ENCODE data around the gene TSKU.

TSKU gene

DNA sequence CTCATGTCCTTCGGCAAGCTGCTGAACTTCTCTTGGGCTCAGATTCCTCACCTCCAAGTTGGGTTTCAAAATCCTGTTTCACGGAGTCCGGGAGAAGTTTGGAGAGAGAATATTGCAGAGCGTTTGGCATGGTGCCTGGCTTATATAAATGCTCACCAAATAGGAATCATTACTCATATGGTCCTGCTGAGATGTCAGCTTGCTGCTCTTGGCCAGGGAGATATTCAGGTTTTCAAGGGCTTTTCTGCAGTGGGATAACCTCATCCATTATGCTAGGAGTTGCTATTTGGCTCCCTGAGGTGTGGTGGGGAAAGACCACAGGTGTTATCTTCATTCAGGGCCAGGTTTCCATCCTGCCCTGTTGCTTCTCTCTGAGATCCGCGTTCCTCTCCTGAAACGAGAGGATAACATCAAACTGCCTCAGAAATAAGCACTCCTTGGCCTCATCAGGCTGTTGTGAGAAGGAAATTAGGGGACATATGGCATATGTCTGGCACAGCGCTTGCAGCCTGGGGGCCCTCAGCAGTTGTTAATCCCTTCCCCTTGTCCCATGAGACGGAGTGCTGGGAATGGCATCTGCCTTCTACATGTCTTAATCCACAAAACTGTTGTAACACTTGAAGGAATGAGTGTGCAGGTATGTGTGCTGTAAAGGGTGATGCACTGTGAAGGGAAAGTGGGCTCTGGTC is 47.6 kb downstream of the TSKU start:
- peak; percentile 4 for DNase-seq

DNA sequence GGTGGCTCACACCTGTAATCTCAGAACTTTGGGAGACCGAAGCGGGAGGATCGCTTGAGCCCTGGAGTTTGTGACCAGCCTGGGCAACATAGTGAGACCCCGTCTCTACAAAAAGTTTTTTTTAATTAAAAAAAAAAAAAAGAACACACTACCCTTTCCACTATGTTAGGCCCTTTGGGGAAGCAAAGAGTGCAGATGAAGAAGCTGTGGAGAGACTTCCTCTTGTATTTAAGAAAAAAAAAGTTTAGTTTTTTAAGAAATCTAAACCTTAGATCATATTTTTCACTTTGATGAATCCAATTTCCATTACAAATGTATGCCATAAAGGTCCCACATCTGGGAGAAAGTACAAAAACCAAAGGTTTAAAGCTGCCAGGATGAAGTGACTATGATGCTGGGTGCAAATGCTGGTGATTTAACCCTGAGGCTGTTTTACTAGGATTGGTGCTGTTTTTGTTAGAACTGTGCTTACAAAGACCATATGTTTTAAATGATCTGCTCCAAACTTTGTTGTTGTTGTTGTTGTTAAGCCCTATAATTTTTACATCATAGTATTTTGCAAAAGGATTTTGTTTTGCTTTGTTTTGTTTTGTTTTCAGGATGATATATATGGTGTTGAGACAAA is 48.6 kb downstream of the TSKU start:
- DNase-seq: no peak

DNA sequence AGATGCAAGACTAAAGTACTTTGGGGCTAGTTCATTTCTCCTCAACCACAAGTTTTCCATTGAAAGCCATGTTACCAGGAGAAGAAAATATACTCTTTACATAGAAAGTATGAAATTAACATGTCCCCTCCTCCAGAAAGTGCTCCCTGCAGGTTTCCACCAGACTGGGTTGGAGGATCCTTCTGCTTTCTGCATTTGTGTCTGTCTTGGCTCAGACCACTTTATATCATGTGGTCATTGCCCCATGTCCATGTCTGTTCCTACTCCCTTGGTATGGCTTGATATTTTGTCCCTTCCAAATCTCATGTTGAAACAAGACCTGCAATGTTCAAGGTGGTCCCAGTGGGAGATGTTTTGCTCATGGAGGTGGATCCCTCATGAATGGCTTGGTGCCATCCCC is 49.2 kb downstream of the TSKU start:
- DNase-seq: no peak

DNA sequence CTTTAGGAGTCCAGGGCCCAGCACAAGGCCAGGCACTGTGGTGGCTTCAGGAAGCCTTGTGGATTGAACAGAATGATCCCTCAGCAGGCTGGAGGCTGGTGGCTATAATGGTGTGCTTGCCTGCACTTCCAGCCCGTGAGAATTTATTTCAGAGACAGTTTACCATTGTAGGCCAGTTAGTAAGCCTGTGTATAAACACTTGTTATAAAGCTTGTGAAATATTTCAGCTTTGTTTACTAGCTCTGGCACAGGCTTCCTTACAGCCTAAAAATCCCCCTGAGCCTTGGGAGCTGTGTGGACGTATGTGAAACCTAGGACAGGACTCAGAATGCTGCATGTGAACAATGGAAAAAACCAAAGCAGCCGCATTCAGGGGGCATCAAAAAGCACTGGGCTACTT is 51.0 kb downstream of the TSKU start:
- DNase-seq: no peak

DNA sequence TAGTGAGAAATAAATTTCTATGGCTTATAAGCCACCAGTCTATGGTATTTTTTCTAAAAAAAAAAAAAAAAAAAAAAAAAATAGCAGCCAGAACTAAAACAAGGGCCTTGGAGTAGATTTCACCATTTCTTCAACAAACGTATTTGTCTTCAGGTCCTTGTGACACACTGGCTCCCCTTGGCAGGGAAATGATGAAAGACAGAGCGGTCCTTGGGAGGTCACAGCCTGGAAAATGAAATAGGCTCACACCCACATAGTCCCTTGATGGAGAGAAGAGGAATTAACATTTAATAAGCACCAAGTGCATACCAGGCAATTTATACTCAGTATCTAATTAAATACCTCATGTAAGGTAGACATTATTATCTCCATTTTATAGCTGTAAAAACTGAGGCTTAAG is 51.9 kb downstream of the TSKU start:
- DNase-seq: no peak

DNA sequence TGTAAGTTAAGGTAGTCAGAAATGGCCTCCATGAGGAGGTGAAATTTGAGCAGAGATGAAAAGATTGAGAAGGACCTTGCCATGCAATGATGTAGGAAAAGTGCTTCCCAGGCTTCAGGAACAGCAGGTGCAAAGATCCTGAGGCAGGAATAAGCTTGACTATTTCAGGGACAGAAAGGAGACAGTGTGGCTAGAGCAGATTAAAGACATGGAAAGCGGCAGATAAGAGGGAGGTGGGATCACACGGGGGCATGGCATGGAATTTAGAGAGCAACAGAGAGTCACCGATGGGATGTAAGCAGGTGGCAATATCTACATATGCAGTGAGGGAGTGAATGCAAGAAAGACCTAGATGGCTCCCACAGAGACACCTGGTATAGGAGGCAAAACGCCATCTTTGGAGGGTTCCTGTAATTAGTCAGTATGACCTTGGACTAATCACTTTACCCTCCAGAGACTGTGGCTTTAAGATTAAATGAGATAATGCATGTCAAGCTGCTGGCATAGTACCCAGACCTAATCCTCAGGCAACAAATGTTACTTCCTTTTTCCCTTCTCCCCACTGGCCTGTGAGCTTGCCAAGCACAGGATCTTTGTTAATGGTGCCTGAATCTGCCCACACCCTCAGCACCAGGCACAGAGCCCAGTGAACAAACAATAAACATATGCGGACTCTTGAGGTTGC is 52.9 kb downstream of the TSKU start:
- DNase-seq: peak; percentile 70

DNA sequence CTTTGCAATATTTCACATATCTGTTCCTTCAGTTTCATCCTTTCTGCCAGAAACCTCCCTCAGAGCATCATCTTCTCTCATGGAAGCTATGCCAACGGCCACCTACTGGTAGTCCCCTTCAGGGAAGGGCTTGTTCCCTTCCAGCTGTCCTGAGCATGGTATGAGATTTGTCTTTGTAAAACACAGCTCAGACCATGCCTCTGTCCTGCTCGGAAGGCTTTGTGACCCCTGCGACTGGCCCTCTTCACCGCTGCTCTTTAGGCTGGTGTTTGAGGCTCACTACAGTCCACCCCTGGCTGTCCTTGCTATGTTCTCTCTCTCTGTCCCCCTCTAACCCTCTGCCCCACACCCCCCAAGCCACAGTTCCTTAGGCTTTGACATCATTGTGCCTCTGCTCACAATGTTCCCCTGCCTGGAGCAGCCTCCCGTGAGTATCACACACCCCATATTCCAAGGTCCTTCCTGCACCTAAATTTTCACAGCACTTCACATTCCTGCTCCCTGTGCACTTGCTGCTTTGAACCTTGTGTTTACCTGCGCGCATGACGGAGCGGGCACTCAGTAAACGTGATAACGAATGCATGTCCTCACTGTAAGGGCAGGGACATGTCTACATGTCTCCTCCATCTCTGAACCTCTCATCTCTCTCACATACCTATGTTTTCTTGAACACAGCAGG is 53.6 kb downstream of the TSKU start:
- DNase-seq: no peak

DNA sequence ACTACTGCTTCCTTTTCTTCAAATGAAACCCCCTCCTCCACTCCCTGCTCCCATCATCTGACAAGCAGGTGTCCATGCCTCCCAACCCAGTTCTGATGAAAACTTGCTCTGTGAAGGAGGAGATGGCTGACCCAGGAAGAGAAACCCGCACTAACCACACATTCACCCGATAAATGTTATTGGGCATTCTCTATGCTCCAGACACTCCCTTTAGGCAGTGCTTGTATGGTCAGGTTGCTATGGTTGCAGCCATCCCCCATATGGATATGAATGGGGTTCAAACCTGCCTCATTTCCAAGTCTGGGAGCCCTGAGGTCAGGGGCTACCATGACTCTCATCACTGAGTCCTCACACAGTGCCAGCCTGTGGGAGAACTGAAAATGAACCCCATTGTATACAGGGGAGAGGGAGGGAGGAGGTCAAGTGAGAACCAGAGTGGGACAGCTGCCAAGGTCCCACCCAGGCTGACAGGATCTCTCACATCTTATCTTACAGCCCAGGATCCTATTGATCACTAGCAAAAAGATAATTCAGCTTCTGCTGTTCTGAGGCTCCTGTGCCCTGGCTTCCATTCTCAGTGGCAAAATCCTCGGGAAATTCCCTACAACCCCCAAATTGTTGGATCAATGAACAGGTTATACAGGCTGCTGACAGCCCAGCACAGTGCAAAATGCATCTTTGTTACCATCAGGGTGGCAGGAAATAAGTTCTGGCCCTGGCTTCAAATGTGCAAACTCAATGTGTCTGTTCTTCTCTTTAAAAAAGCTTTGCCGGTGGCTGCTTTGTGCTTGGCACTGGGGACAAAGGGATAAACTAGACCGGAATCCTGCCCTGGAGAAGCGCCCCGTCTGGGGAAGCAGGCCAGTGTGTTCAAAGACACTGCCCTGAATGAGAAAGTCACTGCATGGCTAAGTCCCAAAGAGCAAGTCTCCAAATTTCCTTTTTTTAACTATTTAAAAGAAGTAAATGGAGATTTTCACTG is 54.8 kb downstream of the TSKU start:
- DNase-seq: no peak

DNA sequence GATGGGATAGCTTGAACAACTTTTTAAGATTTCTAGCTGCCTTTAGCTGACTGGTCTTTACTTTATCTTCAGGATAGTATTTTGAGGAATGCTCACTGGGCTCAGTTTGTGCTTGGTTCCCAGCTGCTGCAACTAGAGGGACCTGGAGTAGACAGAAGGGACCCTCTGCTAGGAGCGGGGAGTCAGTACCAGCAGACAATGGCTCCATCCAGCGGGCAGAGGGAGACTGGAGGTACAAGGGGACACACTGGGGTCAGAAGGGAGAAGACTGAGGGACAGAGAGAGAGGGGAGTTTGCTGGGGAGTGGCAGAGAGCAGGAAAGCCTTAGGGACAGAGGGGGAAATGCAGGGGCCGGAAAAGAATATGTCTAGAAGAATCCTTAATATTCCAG is 55.5 kb downstream of the TSKU start:
- no peak for DNase-seq

DNA sequence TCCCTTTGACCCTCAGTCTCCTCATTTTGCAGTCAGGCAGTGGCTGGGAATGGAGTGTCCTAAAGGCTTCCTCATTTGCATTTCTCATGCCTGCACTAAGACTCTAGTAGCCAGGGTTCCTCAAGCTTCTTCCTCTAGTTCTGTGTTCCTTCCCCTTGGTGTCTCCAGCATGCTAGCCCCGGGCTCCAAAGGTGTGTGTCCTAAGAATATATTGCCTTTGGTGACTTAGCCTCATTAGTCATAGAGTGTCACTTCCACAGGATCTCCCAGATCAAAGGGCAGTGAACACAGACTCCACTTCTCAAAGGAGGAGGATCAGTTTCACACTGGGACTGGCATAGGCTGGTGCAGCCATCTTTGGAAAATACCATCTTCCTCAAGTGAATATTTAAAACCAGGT is 56.2 kb downstream of the TSKU start:
- DNase-seq: no peak

DNA sequence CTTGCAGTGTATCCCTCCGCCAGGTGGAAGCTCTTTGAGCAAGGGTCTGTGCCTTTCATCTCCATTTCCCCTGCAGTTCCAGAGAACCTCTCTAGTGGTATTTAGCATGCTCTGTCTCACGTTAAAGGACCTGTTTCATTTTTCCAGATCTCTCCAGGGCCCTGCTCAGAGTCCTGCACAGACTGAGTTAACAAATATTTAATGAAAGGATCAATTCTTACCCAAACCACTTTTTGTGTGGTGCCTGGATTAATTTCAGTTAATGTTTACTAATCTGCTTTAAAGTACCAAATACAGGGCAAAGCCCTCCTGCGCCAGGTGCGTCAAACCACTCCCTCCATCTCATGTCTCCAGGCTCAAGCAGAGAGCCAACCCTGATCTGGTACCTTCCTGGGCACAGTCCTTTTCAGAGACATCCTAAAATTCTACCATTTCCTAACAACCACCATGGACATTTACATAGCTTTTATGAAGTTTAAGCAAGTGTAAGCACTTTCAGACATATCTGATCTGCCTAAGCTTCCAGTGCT is 58.8 kb downstream of the TSKU start:
- DNase-seq: peak; percentile 22

DNA sequence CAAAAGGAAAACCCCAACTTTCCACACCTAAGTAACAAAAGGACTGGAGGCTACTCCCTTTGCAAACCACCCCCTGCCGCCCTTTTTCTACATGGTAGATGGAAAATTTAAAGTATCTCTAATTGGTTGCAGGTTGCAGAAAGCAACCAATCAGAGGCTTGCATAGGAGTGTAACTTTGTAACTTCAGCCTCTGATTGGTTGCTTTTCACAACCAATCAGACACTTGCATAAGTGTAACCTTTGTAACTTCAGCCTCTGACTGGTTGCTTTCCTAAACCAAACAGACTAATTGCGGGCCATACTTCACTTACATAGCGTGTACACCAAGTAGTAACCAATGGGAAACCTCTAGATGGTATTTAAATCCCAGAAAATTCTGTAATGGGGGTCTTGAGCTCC is 60.8 kb downstream of the TSKU start:
- DNase-seq: no peak

DNA sequence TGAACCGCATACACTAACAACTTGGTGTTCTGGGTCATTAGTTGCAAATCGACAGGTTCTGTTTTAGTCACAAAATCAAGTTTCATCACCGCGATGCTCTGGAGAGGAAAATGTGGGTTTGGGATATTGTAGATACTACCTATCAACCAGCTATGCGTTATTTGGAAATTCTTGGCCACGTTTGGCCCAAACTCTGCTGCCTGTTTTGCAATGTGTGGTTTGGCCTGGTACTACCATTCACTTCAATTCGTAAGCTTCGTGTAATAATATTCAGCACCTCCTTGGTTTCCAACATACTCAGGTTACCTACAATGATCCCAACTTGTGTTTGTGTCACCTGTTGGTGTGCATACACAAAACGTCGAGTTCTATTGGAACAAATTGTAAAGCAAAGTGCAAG is 61.4 kb downstream of the TSKU start:
- DNase-seq: no peak

DNA sequence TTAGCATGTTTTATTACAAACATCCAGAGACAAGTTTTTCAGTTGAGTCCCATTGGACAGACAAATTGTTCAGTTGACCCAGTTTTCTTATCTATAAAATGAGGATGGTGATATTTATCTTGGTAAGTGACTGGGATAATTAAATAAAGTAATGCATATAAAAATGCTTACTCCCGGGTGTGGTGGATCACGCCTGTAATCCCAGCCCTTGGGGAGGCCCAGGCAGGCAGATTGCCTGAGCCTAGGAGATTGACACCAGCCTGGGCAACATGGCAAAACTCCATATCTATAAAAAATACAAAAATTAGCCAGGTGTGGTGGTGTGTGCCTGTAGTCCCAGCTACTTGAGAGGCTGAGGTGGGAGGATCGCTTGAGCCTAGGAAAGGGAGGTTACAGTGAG is 61.9 kb downstream of the TSKU start:
- no peak for DNase-seq

DNA sequence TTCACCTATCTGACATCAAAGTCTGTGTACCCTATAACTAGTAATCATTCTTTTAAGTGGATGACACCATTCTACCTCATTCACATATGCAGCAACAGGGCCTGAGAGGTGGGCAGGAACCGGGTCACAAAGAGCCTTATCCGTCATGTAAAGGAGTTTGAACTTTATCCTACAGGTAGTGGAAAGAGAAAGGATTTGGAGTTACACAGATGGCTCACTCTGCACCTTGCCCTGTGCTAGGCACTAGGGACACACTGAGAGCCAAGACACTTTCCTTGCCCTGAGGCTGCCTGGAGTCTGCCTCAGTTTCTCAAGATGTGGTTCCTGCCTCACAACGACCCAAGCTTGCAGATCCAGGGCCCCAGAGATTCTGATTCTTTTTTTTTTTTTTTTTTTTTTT is 63.3 kb downstream of the TSKU start:
- no peak for DNase-seq
